Activated CD4-positive, CD25-positive, alpha-beta regulatory T cell treated with anti-CD3 and anti-CD28 coated beads, Interleukin-2, amount 50 U/mL, for 16 hours (primary cell): ENCODE results near the gene MPST.

Experiments
- DNase-seq: peaks from one replicate; pipeline ENCODE4 v3.0.0-alpha.2; 2020; ENCODE audit warnings: low read depth, low spot score

Gene MPST

DNA sequence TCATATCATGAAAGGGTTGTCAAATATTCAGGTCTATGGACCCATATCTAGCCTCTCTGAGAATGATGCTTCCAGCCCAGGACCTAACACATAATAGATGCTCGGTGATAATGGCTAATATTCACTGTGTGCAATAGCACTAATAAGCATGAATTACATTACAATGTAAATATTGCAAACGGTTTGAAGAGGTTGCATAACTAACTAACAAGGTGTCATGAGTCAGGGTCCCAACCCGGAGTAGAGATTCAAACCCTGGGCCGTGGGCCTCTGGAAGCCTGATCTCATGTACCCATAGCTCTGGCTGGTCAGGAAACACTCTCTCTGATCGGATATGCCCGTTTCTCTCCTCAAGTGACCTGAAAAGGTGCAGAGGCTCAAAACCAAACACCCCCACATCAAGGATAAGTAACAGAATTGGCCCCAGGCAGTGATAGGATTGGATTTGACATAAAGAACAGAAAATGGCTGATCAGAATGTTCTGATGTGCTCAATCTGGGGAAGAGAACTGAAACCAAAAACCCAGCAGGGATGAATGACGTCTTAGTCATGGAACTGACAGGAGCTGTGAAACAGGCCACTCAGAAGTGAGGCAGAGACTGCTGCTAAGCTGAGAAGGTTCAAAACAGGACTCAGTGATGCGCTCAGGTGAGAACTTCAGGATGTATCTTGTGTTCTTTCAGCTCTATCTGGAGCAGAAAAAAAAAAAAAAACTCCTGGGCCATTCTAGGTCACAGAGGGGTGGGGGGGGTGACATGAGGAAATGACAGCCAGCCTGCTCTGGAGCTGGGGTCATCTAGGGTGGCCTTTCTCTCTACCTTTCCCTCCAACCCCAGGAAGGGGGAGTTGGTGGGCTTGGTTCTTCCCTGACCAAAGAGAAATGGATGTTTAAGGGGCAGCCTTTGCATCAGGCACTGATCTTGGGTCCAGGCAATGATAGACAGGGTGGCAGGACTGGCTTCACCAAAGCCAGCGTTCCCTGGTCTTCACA is 25.4 kb downstream of the MPST start:
- DNase-seq: no peak

DNA sequence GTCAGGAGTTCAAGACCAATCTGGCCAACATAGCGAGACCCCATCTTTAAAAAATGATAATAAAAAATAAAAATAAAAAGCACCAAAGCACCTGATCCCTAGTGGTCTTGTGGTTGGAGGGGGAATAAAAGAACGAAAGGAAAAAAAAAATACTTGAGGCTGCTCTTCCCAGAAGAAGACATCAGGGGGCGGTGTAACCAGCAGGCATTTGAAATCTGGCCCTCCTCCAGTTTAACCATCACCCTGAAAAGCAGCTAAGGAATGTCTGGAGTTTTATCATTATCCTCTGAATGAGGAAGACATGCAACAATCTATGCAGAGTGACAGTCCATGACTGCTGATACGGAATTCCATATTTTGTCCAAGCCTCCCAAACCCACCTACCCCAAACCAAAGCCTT is 26.4 kb downstream of the MPST start:
- DNase-seq: no peak

DNA sequence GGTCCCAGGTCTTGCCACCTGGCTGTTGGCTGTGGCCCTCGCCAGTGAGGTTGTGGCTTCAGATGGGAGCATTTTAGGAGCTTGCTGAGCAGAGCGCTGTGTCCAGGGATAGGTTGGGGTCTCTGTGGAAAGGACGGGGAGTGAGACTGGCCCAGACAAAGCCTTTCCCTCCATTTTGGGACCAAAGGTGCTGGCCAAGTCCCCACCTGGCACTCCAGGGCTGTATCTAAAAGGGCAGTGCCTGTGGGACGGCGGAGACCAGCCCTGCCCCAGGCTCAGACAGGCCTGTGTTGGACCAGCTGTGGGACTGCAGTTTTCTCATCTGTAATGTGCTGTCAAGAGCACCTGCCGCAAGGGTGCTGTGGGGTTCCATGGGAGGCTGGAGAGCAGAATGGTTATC is 27.0 kb downstream of the MPST start:
- no peak for DNase-seq

GRCh38 chr22:37047006-37047405 is 27.5 kb downstream of the MPST start:
- DNase-seq: no peak

DNA sequence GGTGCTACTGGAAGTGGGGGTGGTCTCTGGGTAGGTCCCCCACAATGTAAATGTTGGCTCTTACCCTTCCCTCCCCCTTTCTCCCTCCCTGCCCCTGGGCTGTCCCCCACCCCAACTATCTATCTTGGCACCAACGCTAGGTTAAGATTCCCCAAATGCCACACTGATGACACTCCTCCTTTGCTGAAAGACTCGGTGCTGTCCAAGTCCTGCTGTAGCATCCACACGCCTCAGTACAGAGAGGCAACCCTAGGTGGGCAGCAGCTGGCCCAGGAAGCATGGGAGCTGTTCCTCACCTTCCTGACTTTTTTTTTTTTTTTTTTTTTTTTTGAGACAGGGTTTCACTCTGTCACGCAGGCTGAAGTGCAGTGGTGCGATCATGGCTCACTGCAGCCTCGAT is 28.6 kb downstream of the MPST start:
- no peak for DNase-seq

GRCh38 chr22:37049224-37049623 is 29.7 kb downstream of the MPST start:
- no peak for DNase-seq

DNA sequence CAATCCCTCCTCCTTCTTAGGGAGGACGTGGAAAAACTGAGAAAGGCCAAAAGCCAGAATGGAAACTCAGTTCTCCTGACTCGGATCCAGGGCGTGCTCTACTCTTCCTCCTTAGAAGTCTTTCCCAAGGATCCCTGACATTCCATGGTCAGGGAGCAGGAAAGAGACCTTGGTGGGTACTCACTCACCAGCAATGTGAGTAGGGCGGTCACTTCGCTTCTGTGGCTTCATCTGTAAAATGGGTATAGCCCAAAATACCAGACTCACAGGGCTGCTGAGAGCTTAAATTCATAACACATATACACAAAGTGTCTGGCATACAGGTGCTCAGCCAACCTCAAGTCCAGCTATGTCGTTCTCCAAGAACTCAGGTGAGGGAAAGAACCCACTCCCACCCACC is 31.4 kb downstream of the MPST start:
- no peak for DNase-seq

GRCh38 chr22:37051391-37052385 is 32.1 kb downstream of the MPST start, which contains the start of gene KCTD17:
TSS of gene KCTD17 (plus strand) at chr22:37051742. CDS start at chr22:37051761, 19 bp downstream.
- DNase-seq: peak; percentile 49

DNA sequence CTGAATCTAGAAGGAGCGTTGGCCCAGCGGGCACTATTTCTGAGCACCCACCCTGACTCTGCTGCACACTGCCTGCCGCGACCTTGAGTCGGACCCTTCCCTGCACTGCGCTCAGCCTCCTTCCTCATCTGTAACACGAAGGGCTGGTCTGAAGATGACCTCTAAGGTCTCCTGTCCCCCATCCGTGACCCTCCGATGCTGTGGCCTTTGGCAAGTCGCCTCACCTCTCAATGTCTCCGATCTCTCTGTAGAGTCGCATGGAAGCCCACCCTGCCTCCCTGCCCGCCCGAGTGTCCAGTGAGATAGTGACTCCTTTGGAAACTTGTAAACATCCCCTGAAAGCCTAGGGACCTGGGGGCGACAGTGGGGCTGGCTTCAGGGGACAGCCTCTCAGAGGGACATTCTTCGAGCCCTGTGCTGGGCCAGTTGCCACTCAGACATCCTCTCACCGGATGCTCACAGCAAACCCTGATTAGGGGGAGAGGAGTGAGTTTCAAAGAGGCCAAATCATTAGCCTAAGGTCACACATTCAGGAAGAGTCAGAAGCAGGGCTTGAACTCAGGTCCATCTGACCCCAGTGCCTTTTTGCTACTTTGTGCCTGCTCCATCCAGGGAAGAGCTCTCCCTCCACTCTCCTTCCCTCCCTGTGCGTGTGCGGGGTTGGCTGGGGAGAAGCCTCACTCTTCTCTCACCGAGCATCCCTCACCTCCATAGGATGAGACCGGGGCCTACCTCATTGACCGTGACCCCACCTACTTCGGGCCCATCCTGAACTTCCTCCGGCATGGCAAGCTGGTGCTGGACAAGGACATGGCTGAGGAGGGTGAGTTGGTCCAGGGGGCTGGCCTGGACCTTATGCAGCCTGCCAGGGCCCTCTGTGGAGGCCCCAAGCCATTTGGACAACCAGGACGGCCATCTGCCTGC is 33.1 kb downstream of the MPST start:
- DNase-seq: no peak

- no peak for DNase-seq
Measured at GRCh38 chr22:37053310-37054055, 33.9 kb downstream of the MPST start.

DNA sequence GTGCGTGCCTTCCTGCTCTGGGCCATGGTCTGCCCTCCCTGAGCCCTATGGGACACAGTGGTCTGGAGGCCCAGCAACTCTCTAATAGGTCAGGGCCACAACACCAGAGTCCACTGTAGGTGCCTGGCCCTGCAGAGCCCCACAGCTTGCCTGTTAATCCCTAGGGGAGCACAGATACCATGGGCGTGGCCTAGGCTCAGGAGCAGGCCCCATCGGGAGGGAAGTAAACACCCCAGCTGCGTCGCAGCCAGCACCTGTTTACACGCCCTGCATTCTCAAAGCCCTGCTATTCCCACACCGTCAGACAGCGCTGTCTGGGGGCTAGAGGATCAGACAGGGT is 34.5 kb downstream of the MPST start:
- no peak for DNase-seq

DNA sequence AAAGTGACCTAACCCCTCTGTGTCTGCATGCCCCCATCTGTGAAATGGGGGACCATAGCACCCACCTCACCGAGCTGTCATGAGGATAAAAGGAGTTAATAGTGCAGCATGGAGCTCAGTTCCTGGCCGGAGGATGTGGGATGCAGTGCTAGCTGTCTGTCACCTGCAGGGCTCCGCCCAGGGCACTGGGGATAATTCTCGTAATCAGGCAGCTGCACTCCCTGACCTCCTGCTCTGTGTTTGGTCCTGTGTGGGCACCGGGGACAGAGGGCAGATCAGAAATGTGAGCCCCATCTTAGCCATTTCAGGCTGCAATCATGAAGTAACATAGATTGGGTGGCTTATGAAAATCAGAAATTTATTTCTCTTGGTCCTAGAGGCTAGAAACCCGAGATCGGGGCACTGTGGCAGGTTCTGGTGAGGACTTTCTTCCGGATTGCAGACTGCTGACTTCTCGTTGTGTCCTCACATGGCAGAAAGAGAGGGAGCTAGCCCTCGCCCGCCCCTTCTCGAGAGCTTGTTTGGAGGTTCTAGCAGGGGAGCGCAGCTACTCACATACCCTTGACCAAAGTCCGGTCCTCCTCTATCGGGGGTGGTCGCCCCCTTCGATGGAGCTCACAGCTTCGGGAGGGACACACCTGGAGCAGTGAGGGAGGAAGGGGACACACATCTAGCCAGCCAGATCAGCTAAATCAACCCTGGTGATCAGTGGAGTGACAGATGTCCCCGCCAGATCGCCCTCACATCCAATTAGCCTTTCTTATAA is 35.2 kb downstream of the MPST start:
- DNase-seq: no peak

- no peak for DNase-seq
Measured at GRCh38 chr22:37056246-37056645, 36.7 kb downstream of the MPST start.

GRCh38 chr22:37057226-37057625 is 37.7 kb downstream of the MPST start:
- no peak for DNase-seq

- no peak for DNase-seq
Measured at GRCh38 chr22:37057796-37058510, 38.4 kb downstream of the MPST start.

GRCh38 chr22:37058917-37059701 is 39.6 kb downstream of the MPST start:
- DNase-seq: no peak

DNA sequence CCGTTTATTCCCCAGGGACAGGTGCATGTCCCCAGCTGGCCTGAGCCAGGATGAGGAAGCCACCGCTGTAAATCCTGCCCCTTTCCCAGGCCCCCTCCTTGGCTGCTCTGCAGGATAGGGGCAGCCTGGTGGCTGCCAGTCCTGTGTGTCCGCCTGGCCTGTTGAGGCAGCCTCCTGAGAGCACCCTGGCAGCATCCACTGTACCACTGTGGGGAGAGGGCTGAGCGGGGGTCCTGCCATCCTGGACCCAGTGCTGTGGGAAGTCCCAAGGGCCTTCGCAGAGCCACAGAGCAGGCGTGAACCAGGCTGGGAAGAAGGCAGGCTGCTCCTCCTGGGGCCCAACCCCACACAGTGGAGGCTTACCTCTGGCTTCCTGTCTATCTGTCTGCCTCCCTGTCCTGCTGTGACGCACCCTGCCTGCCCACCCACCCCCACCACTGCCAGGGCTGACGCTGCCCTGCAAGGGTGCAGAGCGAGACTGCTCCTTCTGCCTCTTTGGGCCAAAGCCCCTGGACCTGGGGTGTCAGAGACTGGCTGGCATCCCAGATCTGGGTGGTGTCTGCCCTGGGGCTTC is 40.4 kb downstream of the MPST start:
- no peak for DNase-seq
